GM21528 (cell line): ENCODE data around the gene NFAT5.

Experiments
- ATAC-seq: cut with Tn5 transposase; IDR thresholded peaks from one replicate; pipeline ENCODE4 v1.9.1; 2021; ENCODE audit warnings: mild to moderate bottlenecking, moderate library complexity; ENCODE audit not compliant: unreplicated experiment, low FRiP score

NFAT5 gene

DNA sequence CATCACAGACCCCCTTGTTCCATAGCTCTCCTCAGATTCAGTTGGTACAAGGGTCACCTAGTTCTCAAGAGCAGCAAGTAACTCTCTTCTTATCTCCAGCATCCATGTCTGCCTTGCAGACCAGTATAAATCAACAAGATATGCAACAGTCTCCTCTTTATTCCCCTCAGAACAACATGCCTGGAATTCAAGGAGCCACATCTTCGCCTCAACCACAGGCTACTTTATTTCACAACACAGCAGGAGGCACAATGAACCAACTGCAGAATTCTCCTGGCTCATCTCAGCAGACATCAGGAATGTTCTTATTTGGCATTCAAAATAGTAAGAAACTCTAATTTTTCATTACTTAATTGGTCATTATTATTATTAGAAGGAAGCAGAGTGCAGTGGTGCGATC, 128.2 kb downstream of the NFAT5 start:
- no peak for ATAC-seq

DNA sequence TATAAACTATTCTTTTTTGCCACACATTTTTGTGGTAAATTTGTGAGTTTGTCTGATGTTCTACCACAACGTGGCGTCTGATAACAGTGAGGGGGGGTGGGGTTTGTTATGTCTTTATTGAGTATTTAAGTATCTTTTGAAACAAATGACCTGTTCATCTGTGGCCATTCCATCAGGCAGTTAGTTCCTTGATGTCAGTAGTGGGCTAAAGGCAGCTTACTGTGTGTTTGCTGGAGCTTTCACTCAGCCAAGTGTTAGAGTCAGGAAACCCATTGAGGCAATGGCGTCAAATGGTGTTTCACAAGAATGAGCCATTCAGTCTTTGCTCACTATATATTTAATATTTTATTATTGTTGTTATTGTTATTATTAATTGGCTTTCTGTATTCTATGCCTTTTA, 132.6 kb downstream of the NFAT5 start:
- no peak for ATAC-seq

DNA sequence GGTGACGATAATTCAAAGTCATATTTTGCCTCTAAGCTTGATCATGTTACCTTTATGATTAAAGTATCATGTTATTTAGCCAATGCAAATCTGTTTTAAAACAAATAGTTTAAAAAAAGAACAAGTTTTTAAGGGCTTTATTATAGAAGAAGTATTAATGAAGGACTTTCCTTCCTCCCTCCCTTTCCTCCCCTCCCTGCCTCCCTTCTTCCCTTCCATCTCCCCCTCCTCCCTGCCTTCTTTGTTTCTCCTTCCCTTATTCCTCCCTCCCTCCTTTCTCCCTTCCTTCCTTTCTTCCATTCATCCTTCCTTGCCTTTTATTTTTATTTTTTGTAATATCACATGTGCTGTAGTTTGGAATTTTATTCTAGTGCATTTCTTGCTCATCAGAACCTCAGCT, 134.1 kb downstream of the NFAT5 start:
- ATAC-seq: no peak

DNA sequence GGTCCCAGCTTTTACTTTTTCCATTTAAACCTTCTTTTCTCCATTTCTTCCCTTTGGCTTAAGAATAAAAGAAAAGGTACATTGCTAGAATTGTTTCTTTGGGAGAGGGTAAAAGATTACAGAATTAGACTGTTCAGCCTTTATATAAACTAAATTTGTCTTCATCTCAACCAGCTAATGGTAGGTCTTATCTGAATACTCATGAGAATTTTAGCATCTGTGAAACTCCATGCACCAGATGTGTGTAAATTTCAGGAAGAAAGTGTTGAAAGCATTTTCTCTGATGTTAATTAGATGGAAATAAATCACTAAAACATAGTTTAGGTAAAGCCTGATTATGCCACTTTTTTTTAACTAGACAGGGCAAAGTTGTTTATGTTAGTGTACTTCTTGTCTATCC, 135.7 kb downstream of the NFAT5 start:
- ATAC-seq: no peak

DNA sequence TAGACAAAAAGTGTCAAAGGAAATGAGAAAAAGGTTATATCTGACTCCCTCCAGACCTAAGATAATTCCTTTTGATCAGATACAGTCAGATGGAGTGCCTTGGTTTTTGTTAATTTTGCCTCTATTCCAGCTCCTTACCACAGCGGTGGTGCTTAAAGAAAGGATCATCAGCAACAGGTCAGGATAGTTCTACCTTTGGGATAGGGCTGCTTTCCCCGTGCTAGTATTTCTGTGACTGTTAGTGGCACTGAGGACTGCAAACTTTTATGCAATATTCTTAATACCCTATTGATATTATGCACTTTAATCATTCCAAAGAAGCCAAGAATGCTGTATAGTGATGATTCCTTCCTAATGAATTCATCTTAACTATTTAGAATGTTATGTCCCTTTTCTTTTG, 136.1 kb downstream of the NFAT5 start:
- no peak for ATAC-seq

DNA sequence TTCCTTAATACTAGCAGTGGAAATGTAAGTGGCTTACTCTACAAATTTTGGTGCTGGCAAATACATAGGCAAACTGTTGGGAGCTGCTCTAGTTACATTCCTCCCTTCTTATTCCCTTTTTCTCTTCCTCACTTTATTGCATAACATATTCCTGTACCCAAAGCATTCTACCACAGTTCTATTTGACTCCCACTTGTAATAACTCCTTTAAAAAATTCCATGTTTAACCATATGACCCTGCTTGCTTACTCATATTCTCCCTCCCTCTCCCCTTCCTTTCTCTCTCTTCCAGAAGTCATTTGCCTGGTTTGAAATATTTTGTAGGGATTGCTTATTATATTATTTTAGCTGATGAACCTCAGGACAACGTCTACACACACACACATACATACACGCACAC, 137.9 kb downstream of the NFAT5 start:
- ATAC-seq: no peak

DNA sequence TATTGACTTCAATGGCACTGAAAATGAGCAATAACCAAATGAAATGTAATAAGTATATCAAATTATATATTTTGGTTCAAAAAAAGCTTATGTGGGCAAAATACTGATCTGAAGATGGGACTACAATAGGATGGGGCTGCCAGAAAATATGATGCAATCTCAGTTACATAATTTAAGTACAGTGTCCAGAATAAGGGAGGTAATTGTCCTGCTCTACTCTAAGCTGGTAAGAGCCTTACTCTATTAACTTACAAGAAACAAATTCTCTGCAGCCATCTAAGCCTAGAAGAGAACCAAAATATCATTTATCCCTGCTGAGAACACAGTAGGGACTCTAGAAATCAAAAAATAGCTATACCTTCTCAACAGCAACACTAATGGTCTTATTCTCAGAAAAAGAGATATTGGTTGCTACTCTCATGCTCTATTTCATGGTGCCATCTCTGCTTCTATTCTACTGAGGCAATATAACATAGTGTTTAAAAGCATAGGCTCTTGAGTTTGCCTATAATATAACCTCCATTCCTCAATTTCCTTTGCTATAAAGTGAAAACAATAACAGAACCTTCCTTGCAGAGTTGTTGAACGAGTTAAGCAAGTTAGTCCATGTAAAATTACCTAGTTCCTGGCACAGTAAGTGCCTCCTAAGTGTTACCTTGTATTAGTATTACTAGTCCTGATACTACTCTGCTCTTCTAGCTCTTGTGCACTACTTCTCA, 140.6 kb downstream of the NFAT5 start:
- ATAC-seq: no peak

DNA sequence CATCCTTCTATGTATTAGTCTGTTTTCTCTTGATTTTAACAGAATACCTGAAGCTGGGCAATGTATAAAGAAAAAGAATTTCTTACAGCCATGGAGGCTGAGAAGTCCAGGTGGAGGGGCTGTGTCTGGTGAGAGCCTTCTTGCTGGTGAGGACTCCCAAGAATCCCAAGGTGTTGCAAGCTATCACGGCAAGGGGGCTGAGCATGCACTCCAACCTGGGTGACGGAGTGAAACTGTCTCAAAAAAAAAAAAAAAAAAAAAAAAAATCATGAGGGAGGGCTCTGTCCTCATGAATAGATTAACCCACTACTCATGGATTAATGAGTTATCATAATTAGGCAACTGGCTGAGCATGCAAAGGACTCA, 141.2 kb downstream of the NFAT5 start:
- no peak for ATAC-seq

DNA sequence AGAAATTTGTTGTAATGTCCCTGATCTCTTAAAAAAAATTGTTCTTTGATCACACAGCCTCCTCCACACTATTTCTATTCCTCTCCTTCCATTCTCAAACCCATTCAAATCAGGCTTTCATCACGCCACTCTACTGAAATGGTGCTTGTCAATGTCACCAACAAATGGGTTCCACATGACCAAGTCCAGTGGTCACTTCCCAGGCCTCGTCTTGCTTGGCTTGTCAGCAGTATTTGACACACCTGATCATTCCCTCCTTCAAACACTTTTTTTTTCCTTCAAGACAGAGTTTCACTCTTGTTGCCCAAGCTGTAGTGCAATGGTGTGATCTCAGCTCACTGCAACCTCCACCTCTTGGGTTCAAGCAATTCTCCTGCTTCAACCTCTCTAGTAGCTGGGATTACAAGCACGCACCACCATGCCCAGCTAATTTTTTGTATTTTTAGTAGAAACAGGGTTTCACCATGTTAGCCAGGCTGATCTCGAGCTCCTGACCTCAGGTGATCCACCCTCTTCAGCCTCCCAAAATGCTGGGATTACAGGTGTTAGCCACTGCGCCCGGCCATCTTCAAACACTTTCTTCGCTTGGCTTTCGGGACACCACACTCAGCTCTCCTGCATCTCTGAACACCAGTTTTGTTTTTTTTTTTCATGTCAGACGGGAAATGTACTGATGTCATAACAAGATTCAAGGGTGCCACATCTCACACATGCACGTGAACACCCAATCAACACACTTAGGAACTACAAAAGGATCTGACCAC, 142.3 kb downstream of the NFAT5 start:
- no peak for ATAC-seq

DNA sequence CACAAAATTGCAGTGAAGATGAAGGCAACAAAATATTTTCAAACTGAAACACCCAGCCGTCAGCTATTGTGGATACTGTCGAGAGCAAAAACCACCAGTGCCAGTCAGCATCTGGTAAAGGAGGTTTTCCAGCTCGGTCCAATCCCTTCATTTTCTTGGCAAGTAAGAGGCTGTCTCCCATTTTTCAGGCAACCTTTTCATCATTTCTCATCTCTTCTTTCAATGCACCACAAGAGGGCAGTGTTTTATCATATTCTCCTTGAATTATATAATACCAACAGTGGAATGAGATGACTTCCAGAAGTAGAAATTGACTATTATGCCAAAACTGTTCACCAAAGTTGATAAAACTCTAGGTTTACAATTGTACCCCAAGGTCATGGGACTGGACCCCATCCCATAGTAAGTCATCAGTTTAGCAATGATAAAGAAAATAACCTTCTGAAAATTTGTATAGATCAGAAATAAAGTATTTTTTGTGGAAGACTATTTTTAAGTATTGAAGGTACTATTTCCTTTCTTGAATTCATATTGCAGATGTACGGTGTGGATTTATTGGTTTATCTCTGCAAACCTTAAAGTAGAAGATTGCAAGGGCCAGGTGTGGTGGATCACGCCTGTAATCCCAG, 143.8 kb downstream of the NFAT5 start:
- ATAC-seq: no peak

DNA sequence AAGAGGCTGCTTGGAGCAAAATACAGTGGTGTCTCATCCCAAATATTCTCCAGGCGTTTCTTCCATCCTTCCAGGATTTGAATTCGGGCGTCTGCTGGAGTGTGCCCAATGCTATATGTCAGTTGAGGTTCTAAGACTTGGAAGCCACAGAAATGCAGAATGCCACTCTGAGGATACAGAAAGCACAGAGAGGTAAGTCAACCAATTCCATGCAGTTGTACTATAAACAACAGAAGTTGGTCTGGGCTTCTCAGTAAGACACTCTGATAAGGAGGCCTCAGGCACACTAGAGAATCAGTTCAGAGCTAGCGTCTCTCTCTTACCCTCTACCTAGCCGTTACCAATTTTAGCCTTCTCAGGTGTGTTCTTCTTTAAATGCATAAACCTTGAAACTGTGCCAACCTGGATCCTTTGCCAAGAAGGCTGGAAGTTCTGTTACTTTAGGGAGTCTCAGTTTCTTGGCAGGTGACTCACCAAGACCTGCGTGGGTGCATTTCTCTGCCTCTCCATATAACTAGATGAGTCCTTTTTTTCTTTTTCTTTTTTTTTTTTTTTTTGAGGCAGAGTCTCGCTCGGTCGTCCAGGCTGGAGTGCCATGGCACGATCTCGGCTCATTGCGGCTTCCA, 145.5 kb downstream of the NFAT5 start:
- no peak for ATAC-seq

DNA sequence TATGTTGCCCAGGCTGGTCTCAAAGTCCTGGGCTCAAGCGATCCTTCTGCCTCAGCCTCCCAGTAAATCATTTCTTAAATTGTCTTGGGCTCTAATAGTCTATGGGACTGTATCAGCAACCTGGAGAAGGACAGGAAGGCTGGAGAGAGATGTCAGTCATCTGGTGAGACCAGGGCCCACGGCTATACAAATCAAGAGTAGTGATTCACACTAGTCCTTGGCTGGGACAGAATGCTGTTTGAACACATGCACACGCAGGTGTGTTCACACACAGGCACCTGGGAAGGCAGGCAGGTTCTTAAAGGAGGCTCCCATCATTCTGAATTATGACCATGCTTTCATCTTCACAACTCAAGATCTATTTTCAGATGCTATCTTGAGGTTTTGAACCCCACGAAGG, 146.5 kb downstream of the NFAT5 start:
- no peak for ATAC-seq

DNA sequence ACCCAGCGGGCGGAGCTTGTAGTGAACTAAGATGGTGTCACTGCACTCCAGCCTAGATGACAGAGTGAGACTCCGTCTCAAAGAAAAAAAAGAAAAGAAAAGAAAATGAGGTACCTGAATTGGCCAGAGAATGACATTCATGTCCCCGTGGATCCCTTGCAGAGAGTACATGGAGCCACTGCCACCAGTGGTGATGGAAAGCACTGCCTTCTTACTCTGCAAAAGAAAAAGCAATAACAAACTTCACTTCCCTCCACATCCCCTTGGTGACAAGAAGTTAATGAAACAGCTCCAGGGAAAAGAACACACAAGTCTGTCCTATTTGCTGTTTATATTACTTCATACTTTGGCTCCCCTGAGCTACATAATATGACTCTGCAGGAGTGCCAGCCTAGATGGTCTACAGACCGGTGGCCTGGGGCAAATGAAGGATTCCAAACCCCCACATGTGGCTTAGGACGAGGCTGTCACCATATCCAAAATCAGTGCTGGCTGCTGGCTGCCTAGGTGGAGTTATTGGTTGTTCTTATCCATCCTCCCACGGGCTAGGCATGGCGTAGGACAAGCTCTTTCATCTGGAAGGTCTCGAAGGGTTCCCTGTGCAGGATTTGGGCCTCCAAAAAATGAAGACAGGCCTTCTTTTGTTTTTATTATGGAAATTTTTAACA, 147.3 kb downstream of the NFAT5 start:
- no peak for ATAC-seq

DNA sequence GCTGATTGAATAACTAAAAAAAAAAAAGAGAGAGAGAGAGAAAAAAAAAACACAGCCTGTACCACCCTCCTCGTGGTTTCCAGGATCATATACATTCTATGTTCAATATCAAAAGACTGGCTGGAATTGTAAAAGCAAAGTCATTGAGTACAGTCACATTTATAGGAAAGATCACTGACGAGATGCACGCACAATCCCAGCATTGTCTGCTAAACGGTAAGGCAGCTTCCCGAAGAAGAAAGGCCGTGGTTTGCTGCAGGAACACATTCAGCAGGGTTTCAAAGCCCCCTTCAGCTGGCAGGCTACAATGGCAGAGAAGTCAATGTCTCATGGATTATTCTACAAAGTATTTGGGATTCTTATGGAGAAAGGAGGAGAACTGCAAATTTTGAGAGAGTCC, 151.3 kb downstream of the NFAT5 start:
- ATAC-seq: no peak

DNA sequence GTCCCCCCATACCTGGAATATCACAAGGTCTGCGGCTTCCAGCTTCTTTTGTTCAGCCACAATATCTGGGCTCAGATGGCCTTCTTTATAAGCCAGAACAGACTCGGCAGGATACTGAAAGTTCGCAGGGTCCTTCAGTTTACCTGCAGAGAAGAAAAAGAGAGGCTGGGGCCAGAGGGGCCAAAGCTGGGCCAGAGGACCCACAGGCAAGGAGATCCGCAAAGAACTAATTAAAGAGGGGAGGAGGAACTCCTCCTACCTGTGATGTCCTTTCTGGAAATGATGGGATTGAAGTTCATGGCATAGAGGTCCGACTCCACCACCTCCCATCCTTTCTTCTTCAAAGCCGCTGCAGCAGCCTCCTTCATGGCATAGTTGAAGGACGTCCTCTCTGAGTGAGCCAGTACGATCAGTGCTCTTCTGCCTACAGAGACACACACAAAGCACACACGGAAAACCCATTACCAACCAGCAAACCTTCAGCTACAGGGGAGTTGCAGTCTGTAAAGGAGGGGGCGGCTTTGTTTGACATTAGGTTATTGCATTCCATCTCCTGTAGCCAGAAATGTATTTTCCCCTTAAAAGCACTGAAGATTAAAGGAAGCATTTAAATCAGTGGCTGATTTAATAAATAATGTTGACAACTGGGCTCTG, 152.5 kb downstream of the NFAT5 start:
- no peak for ATAC-seq

DNA sequence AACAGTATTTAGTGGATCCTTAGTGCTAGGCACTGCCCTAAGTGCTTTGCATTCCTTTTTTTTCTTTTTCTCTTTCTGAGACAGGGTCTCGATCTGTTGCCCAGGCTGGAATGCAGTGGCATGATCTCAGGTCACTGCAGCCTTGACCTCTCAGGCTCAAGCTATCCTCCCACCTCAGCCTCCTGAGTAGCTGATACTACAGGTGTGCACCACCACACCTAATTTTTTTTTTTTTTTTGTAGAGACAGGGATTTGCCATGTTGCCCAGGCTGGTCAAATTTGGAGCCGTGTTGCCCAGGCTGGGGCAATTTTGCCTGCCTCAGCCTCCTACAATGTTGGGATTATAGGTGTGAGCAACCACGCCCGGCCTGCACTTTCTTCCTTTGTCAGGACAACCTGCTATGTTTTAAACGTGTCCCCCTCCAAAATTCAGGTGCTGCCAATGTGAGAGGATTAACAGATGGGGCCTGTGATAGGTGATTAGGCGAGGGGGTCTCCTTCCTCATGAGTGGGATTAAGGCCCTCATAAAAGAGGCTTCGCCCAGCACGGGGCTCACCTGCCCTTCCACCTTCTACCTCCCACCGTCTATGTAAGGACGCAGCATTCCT, 155.2 kb downstream of the NFAT5 start:
- ATAC-seq: no peak

DNA sequence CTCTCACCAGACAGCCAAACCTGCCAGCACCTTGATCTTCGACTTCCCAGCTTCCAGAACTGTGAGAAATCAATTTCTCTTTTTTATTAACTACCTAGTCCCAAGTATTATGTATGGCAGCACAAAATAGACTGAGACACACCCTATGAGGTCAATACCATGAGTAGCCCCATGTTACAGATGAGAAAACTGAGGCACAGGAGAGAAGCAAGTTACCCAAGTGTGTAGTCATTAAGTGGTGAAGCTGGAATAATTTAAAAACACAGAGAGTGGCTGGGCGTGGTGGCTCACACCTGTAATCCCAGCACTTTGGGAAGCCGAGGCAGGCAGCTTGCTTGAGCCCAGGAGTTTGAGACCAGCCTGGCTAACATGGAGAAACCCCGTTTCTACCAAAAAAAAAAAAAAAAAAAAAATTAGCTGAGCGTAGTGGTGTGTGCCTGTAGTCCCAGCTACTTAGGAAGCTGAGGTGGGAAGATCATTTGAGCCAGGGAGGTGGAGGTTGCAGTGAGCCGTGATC, 155.7 kb downstream of the NFAT5 start:
- ATAC-seq: no peak

DNA sequence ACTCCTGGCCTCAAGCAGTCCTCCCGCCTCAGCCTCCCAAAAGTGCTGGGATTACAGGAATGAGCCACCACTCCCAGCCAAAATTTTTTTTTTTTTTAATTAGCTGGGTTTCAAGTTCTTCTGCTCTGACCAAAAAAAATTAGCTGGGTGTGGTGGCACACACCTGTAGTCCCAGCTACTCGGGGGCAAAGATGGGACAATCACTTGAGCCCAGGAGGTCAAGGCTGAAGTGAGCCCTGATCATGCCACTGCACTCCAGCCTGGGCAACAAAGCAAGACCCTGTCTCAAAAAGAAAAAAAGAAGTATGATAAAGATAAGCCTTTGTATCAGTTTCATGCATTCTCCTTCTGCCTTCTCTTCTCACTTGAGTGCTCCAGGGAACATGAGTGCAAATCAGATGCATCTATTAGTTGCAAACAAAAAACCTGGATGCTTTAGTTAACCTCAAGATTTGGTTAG, 158.7 kb downstream of the NFAT5 start:
- ATAC-seq: no peak

DNA sequence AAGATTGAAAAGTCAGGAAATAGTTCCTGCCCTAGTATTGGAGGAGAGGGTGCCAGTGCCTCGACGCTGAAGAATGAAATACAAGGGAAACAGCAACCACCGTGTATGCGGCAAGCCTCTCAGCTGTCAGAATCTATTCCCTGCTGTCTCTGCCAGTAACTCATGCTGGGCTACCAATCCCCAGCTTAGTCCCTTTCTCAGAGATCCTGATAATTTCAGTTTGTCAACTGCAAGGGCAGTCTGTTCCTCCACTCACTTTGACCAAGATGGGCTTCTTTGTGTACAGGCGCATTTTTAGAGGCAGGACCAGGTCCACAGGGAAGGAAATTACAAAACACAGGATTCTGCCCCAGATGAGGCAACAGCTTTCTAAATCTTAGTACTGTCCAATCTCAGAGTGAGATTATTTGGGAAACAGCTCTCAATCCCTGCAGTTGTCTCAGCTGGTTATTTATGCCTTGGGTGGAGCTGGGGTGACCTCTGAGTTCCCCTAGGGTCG, 159.3 kb downstream of the NFAT5 start:
- ATAC-seq: no peak
